NT2/D1 (cell line): ENCODE measurements around the gene EDRF1.

Experiments used
- SUZ12 ChIP-seq: IDR thresholded peaks from 2 replicates; pipeline ENCODE4 v1.6.1; 2011; ENCODE audit not compliant: insufficient read length, insufficient read depth; ENCODE audit errors: extremely low read depth
- YY1 ChIP-seq: IDR thresholded peaks from 2 replicates; pipeline ENCODE4 v1.6.1; 2011; ENCODE audit not compliant: insufficient read length, insufficient read depth
- ZNF274 ChIP-seq: IDR thresholded peaks from 2 replicates; pipeline ENCODE4 v1.6.1; 2011; ENCODE audit warnings: mild to moderate bottlenecking, low read depth, low read length

DNA sequence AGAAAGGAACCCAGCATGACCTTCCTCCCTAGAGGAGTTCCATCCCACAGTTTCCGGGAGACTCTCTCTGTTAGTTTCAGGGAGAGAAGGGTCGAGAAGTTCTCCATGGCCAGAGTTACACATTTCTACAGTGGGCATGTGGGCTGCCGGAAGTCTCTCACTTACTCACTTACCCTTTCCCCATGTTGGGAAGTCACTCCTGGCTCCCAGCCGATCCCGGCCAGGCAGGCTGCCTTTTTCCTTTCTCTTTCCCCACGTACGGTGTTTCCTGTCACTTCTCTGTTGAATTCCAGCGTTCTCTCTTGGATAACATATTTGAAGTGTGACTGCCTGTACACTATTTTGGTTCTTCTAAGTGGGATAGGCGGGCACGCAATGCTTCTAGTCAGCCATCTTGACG is 40.1 kb upstream of the EDRF1 start:
- TF ChIP-seq SUZ12 (no peak), YY1 (no peak), ZNF274 (no peak)
